ENCODE results near the gene AGTPBP1.
"Not testable (repeated sequence)": the region's sequence is repeated elsewhere in the genome, so short reads cannot be mapped to it uniquely, and the experiment has no call there.

Gene AGTPBP1

GRCh38 chr9:85610074-85610860 is 131.5 kb downstream of the AGTPBP1 start:
- DNase-seq = peak; percentile 74

DNA sequence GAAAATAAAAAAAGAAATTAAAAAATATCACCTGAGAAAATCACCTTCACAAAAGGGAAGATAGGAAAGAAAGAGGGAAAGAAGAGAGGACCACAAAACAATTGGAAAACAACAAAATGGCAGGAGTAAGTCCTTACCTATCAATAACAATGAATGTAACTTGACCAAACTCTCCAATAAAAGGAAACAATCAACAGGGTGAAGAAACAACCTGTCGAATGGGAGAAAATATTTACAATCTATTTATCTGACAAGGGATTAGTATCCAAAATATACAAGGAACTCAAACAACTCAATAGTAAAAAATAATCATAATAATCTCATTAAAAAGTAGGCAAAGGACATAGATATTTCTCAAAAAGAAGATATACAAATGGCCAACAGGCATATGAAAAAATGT is 135.8 kb downstream of the AGTPBP1 start:
- DNase-seq = no peak

DNA sequence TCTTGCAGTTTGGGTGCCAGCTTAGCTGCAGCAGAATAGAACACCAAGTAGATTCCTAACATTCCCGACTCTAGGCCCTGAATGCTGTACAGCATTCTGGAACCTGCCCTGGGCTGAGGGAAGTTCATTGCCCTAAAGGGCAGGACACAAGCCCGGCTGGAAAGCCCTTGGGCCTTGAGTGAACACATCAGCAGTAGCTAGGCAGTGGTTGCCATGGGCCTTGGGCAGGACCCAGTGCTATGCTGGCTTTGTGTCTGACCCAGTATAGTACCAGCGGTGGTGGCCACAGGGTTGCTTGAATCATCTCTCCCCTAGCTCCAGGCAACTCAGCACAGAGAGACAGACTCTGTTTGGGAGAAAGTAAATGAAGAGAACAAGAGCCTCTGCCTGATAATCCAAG is 137.8 kb downstream of the AGTPBP1 start:
- no peak for DNase-seq

- no peak for DNase-seq
These were observed 139.0 kb downstream of the AGTPBP1 start for GRCh38 chr9:85602742-85603141.

DNA sequence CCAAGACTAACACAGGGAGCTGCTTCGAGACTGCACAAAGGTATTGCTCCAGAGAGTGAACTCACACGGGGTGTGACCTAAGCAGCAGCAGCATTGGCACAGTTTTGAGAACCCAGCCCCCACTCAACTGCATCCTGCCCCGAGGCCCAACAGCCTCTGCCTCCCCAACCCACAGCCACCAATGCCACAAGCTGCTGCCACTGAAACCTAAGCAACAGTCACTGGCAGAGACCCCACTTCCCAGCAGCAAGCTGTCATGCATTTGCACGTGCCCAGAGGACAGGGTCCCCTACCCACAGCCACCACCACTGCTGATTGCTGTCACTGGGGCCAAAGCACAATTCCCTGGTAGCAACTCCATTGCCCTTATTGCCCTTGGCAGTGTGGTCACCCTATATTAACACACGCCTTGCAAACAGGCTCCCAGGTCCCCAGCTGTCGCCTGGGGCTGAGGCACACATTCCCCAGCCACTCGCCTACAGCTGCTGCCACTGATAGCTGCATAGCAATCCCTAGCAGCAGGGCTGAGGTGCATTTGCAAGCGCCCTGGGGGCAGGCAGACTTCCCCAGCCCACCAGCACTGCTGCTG is 141.0 kb downstream of the AGTPBP1 start:
- peak; percentile 17 for DNase-seq

- no peak for DNase-seq
These were observed 142.1 kb downstream of the AGTPBP1 start for GRCh38 chr9:85599540-85600105.

DNA sequence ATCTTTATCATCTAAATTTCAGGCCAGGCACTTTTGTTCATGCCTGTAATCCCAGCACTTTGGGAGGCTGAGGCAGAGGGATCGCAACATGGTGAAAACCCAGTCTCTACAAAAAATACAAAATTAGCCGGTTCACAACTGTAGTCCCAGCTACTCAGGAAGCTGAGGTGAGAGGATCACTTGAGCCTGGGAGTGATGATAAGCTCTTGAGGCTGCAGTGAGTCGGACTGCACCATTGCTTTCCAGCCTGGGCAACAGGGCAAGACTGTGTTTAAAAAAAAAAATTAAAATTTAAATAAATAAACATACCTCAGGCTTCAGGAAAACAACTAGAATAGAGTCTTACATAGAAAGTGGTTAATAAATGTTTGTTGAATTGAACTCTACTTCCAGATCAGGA is 147.4 kb downstream of the AGTPBP1 start:
- DNase-seq = no peak

GRCh38 chr9:85586684-85587083 is 155.1 kb downstream of the AGTPBP1 start:
- DNase-seq = no peak

GRCh38 chr9:85577353-85577952 is 164.3 kb downstream of the AGTPBP1 start:
- no peak for DNase-seq

- no peak for DNase-seq
These were observed 165.9 kb downstream of the AGTPBP1 start for GRCh38 chr9:85575868-85576267.

DNA sequence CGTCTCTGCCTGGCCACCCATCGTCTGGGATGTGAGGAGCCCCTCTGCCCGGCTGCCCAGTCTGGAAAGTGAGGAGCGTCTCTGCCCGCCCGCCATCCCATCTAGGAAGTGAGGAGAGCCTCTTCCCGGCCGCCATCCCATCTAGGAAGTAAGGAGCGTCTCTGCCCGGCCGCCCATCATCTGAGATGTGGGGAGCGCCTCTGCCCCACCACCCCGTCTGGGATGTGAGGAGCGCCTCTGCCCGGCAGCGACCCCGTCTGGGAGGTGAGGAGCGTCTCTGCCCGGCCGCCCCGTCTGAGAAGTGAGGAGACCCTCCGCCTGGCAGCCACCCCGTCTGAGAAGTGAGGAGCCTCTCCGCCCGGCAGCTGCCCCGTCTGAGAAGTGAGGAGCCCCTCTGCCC is 168.2 kb downstream of the AGTPBP1 start:
- not testable (repeated sequence) for DNase-seq

DNA sequence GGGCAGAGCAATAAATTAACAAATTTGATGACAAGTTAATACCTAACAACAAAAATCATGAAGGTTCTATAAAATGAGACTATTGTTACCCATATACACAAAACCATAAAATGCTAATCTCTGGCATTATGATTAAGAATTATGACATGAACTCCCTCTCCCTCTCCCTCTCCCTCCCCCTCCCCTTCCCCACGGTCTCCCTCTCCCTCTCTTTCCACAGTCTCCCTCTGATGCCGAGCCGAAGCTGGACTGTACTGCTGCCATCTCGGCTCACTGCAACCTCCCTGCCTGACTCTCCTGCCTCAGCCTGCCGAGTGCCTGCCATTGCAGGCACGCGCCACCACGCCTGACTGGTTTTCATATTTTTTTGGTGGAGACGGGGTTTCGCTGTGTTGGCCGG is 168.8 kb downstream of the AGTPBP1 start:
- DNase-seq = not testable (repeated sequence)

DNA sequence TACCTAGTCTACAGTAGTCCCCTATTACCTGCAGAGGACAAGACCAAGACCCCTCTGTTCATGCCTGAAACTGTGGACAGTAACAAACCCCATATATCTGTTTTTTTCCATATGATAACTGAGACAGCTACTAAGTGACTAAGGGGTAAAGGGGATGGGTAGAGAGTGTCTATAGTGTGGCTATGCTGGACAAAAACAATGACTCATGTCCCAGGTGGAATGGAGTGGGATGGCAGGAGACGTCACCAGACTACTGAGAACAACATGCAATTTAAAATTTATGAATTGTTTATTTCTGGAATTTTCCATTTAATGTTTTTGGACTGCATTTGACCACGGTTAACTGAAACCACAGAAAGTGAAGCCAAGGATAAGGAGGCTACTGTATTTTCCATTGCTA is 171.8 kb downstream of the AGTPBP1 start:
- no peak for DNase-seq

GRCh38 chr9:85559526-85559925 is 182.2 kb downstream of the AGTPBP1 start:
- no peak for DNase-seq

DNA sequence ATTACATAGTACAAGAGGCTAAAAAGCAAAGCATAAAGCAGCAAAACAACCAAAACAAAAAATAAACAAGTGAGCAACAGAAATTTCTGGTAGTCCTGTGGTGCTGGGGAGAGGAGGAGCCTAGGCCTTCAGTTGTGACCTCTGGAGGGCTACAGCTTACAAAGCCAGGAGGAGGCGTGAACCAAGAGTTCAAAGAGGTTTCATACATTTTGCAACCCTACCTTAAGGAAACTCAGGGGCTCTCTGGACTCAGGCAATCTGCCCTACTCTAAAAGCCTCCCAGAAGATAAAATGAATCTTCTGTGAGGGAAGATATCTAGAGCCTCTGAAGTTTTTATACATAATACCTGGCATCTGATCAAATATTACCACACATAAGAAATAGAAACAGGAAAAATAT is 187.4 kb downstream of the AGTPBP1 start:
- no peak for DNase-seq

- DNase-seq = no peak
These were observed 188.3 kb downstream of the AGTPBP1 start for GRCh38 chr9:85553475-85553874.

GRCh38 chr9:85547599-85547998 is 194.2 kb downstream of the AGTPBP1 start:
- no peak for DNase-seq

GRCh38 chr9:85543196-85543595 is 198.6 kb downstream of the AGTPBP1 start:
- no peak for DNase-seq

DNA sequence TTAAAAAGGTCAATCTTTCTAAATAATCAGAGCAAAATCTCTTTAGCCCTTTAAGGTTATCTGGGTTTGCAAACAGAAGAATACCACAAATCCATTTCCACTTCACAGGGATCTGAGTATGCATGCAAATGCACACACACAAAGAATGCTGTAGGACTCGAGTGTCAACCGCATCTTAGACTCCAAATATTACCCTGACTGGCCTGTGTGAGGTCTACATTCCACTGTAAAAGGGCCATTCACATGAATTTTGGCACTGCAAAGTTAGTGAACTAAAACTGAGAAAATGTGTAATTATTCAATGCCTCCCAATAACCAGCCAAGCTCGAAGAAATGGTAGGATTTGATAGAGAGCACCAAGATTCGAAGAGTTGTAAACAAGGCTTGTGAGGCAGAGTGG is 199.9 kb downstream of the AGTPBP1 start:
- no peak for DNase-seq

- DNase-seq = no peak
These were observed 205.2 kb downstream of the AGTPBP1 start for GRCh38 chr9:85536514-85536913.

DNA sequence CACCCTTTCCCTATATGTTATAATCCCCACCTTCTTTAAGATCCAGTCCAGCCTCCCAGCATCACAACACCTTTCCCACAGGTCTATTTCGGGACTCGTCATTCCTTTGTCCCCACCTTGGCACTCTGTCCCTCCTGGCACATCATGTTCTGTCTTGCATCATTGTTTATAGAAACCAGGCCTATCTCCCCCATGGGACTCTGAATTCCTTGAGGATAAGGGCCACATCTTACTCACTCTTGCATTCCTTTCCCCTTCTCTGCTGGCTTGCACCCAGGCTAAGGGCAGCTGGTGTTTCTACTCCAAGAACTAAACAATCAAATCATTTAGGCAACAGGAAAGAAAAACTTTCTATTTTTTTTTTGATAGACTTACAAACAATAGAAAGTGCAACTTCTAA is 205.7 kb downstream of the AGTPBP1 start:
- DNase-seq = no peak

- DNase-seq = no peak
These were observed 207.4 kb downstream of the AGTPBP1 start for GRCh38 chr9:85534340-85534739.

- no peak for DNase-seq
These were observed 208.2 kb downstream of the AGTPBP1 start for GRCh38 chr9:85533538-85533937.

- DNase-seq = no peak
These were observed 211.0 kb downstream of the AGTPBP1 start for GRCh38 chr9:85530721-85531120.

Data from CD4-positive, alpha-beta T cell treated with Interleukin-12 subunit alpha and Interleukin-12 subunit beta, for 1 hour (primary cell).